Islet of Langerhans (tissue), 1 donor: Measurements from ENCODE around the gene CLMN.
"Not testable (repeated sequence)": the region's sequence is repeated elsewhere in the genome, so short reads cannot be mapped to it uniquely, and the experiment has no call there.

ENCODE experiments used
- FAIRE-seq: peaks from one replicate; lab custom pipeline; 2011; peaks lifted over from hg19 to GRCh38; lab: Jason Lieb, UNC

CLMN gene

GRCh38 chr14:95157048-95157326 is 162.7 kb downstream of the CLMN start:
- FAIRE-seq, result no peak

- FAIRE-seq, result peak; percentile 9
Measured at GRCh38 chr14:95156161-95157047, 163.3 kb downstream of the CLMN start.

- FAIRE-seq, result no peak
Measured at GRCh38 chr14:95155045-95155444, 164.7 kb downstream of the CLMN start.

- FAIRE-seq, result no peak
Measured at GRCh38 chr14:95153866-95154265, 165.8 kb downstream of the CLMN start.

DNA sequence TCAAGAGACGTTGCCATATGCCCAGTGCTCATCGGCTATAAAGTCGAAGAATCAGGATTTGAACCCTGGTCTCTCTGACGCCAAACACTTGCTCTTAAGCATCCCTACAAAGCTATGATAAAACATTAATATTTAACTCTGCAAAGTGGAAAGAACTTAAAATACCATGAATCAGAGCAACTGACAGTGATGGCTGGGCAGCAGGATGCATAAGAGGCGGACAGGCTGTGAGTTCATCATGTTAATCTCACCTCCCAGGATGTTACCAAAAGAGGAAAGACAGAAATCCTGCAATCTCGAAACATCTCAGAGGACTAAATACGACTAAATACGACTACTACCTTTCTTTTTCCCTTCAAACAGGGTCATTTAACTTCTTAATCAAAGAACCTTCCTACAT is 168.1 kb downstream of the CLMN start:
- no peak for FAIRE-seq

DNA sequence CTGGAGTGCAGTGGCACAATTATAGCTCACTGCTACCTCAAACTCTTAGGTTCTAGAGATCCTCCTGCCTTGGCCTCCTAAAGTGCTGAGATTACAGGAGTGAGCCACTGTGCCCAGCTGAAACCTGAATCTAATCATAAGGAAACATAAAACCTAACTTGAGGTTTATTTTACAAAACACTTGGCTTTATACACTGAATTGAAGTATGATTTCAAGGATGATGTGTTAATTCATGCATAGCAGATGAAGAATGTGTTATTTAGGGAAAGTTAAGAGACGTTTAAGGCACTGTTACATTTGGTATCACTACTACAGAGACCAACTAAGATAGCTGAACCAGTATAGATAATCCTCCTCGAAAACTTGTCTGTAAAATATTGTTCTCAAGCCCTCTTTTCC is 168.8 kb downstream of the CLMN start:
- FAIRE-seq, result no peak

- FAIRE-seq, result peak; percentile 77
Measured at GRCh38 chr14:95149441-95149840, 170.3 kb downstream of the CLMN start.

DNA sequence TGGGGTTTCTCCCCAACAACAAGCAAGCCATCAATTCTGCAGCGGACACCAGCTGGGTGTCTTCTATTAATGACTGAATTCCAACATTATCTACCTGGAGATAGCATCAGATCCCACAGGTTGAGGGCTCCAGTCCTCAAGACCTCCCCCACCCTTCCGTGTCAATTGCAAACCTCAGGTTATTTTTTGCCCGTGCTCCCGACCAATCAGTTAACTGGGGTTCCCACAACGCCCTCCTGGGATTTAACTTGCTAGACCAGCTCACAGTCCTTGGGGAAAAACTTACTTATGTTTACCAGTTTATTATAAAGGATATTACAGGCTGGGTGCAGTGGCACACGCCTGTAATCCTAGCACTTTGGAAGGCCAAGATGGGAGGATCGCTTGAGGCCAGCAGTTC is 172.1 kb downstream of the CLMN start:
- FAIRE-seq, result no peak

GRCh38 chr14:95146079-95146771 is 173.5 kb downstream of the CLMN start:
- FAIRE-seq, result no peak

DNA sequence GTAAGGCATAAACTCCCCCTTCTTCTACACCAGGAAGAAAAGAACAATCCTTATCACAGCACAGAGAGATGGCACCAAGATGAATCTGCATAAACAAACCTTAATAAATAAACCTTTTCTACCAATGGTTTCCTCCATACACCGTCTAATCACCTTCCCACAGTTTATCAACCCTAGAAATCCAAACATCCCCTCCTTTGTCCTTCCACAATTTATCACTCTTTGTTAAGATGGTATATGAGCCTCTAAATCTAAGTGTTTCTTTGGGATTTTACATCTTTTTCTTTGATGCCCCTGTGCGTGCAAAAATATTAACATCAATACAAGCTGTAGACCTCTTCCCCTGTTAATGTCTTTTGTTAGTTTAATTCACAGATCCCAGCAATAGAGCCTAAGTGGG is 174.9 kb downstream of the CLMN start:
- no peak for FAIRE-seq

- peak; percentile 13 for FAIRE-seq
Measured at GRCh38 chr14:95143808-95144620, 175.7 kb downstream of the CLMN start.

GRCh38 chr14:95142208-95142607 is 177.5 kb downstream of the CLMN start:
- FAIRE-seq, result no peak

DNA sequence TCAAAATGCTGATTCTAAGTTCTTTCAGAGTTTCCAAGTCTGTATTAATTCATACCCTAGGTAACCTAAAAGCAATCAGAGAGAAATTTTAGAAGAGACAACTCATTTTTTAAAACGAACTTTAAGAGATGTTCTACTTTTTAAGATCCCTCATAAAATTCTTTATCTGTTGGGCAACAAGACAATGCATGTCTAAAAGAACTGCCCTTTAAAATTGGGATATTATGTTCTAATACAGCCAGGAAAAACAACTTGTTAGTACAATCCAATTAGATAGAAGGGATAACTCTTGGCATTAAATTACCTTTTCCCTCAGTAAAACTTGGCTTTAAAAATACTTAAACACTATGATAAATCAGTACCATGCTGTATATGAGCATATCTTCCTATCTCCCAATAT is 178.0 kb downstream of the CLMN start:
- no peak for FAIRE-seq

- peak; percentile 24 for FAIRE-seq
Measured at GRCh38 chr14:95140060-95140858, 179.4 kb downstream of the CLMN start.

DNA sequence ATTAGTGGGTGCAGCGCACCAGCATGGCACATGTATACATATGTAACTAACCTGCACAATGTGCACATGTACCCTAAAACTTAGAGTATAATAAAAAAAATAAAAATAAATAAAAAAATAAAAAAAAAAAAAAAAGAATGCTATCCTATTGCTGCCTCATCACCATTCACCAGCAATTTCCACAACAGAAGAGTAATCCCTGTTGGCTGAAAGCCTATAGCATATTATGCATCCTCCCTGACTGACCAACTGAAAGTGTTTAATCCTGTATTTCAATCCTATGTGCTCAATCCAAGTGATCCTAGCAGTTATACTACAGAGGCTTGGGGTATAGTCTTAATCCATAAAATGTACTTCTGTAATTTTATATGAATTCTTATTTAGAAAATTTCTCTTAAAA is 180.8 kb downstream of the CLMN start:
- no peak for FAIRE-seq

GRCh38 chr14:95138455-95138854 is 181.3 kb downstream of the CLMN start:
- FAIRE-seq, result not testable (repeated sequence)

- no peak for FAIRE-seq
Measured at GRCh38 chr14:95137804-95138167, 181.9 kb downstream of the CLMN start.

DNA sequence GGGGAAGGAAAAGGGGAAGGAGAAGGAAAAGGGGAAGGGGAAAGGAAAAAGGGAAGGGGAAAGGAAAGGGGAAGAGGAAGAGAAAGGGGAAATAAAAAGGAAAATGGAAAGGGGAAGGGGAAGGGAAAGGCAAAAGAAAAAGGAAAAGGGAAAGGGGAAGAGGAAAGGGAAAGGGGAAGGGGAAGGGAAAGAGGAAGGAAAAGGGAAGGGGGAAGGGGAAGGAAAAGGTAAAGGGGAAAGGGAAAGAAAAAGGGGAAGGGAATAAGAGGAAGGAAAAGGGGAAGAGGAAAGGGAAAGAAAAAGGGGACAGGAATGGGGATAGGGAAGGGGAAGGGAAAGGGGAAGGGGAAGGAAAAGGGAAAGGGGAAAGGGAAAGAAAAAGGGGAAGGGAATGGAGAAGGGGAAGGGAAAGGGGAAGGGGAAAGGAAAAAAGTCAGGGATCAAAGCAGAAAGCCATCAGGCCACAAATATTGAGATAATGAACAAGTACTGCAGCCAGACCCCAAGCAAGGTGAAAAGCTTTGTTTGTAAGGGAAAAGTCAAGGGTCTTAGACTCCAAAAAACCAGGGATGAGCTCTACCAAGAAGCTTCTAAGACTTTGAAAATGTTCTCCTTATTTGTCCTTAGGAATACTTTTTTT is 182.4 kb downstream of the CLMN start:
- FAIRE-seq, result no peak

DNA sequence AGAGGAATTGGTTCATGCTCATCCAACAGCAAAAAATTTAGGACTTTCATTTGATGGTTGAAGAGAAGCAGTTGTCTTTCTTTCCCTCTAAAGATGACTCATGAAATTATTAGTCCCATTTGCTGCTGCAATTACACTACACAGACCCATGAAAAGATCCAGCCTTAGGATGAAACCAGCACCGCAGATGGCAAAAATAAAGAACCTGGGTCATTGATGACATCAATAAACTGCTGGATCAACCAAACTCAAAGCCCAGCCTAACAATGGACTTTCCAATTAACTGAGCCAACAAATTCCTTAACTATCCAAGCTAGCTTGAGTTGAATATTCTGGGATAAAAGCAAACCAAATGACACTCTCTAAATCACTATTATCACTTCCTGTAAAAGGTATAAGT is 183.1 kb downstream of the CLMN start:
- FAIRE-seq, result peak; percentile 51

- no peak for FAIRE-seq
Measured at GRCh38 chr14:95134304-95134933, 185.3 kb downstream of the CLMN start.

GRCh38 chr14:95133282-95133681 is 186.4 kb downstream of the CLMN start:
- FAIRE-seq, result no peak
